HCT116 (cell line): Measurements from ENCODE around the gene GPRC5B. TPM values are rescaled to one million over a fixed set of nuclear protein-coding genes. Genes with fewer than 3 reads are reported as not detected.

Experiments
- ATAC-seq: fragments of 200-7000 bp; cut with Tn5 transposase; 2 replicates; pipeline ENCODE4 v1.9.1; 2020; ENCODE audit warnings: mild to moderate bottlenecking, moderate library complexity
- BruUV-seq: library from RNA; stranded (reverse); fragments of 400-500 nt; replicated peaks from 2 replicates; lab custom pipeline; 2021; lab: Mats Ljungman, UMichigan
- CTCF ChIA-PET: fragments of 300-600 bp; sonication (Branson Sonifier 250); formaldehyde crosslinking; loops from one replicate; lab custom pipeline; 2021; ENCODE audit warnings: antibody characterized with exemption; lab: Charles Lee
- POLR2A ChIA-PET: fragments of 300-600, 350-600 bp; sonication (Branson Sonifier 250); formaldehyde crosslinking; loops from one replicate; lab custom pipeline; 2021; ENCODE audit warnings: antibody characterized with exemption; lab: Charles Lee
- RAD21 ChIA-PET, 2 experiments: fragments of 300-600 bp; sonication (Branson Sonifier 250); formaldehyde crosslinking; loops; one replicate each; lab custom pipeline; 2023; ENCODE audit warnings: low total read pairs in 2 of 2; ENCODE audit not compliant: uncharacterized antibody in 2 of 2, unreplicated experiment in 2 of 2, low non-redundant PET in 1 of 2; lab: Charles Lee
- DNase-seq: peaks from one replicate; pipeline ENCODE4 v3.0.0-alpha.2; 2010; ENCODE audit warnings: low read depth, low spot score
- H2AFZ ChIP-seq: fragments of 200-600 bp; shearing (Covaris generic), sonication (generic); 2 replicates; pipeline ENCODE4 v1.6.1; 2017; ENCODE audit warnings: low read depth, mixed run types, mixed read lengths, antibody characterized with exemption, low read length; ENCODE audit not compliant: poor library complexity, severe bottlenecking
- H3K27ac ChIP-seq: 2 replicates; pipeline ENCODE4 v1.5.1; 2012; ENCODE audit warnings: low read depth, low read length
- H3K27me3 ChIP-seq: fragments of 200-600 bp; sonication (generic); 2 replicates; pipeline ENCODE4 v1.6.1; 2016; ENCODE audit warnings: mixed run types, low read length, mixed read lengths; ENCODE audit not compliant: insufficient read depth
- H3K36me3 ChIP-seq, 2 experiments: fragments of 200-500 bp in 1 of 2; fragments of 200-600 bp in 1 of 2; sonication (Bioruptor generic) in 1 of 2; sonication (generic) in 1 of 2; 2 replicates each; pipeline versions ENCODE4 v1.5.1 to v1.6.1; 2014 to 2016; ENCODE audit warnings: low read length in 2 of 2, inconsistent platforms in 1 of 2, mixed read lengths in 1 of 2, mixed run types in 1 of 2; ENCODE audit not compliant: insufficient read depth in 2 of 2, control insufficient read depth in 1 of 2
- H3K4me1 ChIP-seq, 2 experiments: fragments of 200-600 bp in 1 of 2; sonication (generic) in 1 of 2; 2 replicates each; pipeline versions ENCODE4 v1.5.1 to v1.6.1; 2012 to 2017; ENCODE audit warnings: low read length in 2 of 2, inconsistent platforms in 1 of 2, mild to moderate bottlenecking in 1 of 2, mixed read lengths in 1 of 2, mixed run types in 1 of 2, moderate library complexity in 1 of 2; ENCODE audit not compliant: insufficient read depth in 2 of 2, control insufficient read depth in 1 of 2
- H3K4me2 ChIP-seq: fragments of 200-600 bp; sonication (generic); 2 replicates; pipeline ENCODE4 v1.6.1; 2017; ENCODE audit warnings: mixed run types, low read length, mixed read lengths
- H3K4me3 ChIP-seq, 2 experiments: fragments of 200-600 bp in 1 of 2; sonication (generic) in 1 of 2; replicated peaks in 1 of 2; 2 replicates each; pipeline ENCODE4 v1.5.1; 2011 to 2016; ENCODE audit warnings: low read length in 2 of 2, control low read depth in 1 of 2, low read depth in 1 of 2, mild to moderate bottlenecking in 1 of 2, mixed read lengths in 1 of 2, mixed run types in 1 of 2
- H3K79me2 ChIP-seq: fragments of 200-600 bp; sonication (generic); 2 replicates; pipeline ENCODE4 v1.6.1; 2017; ENCODE audit warnings: mild to moderate bottlenecking, mixed run types, low read length, moderate library complexity, mixed read lengths; ENCODE audit not compliant: insufficient read depth
- H3K9ac ChIP-seq: fragments of 200-600 bp; sonication (generic); 2 replicates; pipeline ENCODE4 v1.6.1; 2016; ENCODE audit warnings: low read length, mixed read lengths
- H3K9me2 ChIP-seq: fragments of 200-600 bp; sonication (generic), shearing (Covaris generic); 2 replicates; pipeline ENCODE4 v1.6.1; 2017; ENCODE audit warnings: mixed run types, mild to moderate bottlenecking, moderate library complexity; ENCODE audit not compliant: insufficient read depth
- H3K9me3 ChIP-seq, 2 experiments: fragments of 200-500 bp in 1 of 2; fragments of 200-600 bp in 1 of 2; sonication (Bioruptor generic) in 1 of 2; sonication (generic) in 1 of 2; 2 replicates each; pipeline ENCODE4 v1.6.1; 2014 to 2017; ENCODE audit warnings: low read length in 2 of 2, mixed read lengths in 2 of 2, inconsistent platforms in 1 of 2, low read depth in 1 of 2, mild to moderate bottlenecking in 1 of 2, mixed run types in 1 of 2, moderate library complexity in 1 of 2; ENCODE audit not compliant: control insufficient read depth in 1 of 2, insufficient read depth in 1 of 2
- H4K20me1 ChIP-seq: fragments of 200-600 bp; sonication (generic), shearing (Covaris generic); 2 replicates; pipeline ENCODE4 v1.6.1; 2017; ENCODE audit warnings: mixed run types, mild to moderate bottlenecking, moderate library complexity; ENCODE audit not compliant: insufficient read depth
- ATF3 ChIP-seq: IDR thresholded peaks from 2 replicates; pipeline ENCODE4 v1.6.1; 2012
- CBX3 ChIP-seq: IDR thresholded peaks from 2 replicates; pipeline ENCODE4 v1.6.1; 2012; ENCODE audit warnings: low read depth
- CEBPB ChIP-seq: IDR thresholded peaks from 2 replicates; pipeline ENCODE4 v1.6.1; 2012; ENCODE audit warnings: low read depth
- CTCF ChIP-seq, 3 experiments: fragments of 200-600 bp in 1 of 3; sonication (generic) in 1 of 3; IDR thresholded peaks in 2 of 3; conservative IDR thresholded peaks in 1 of 3; 2 replicates each; pipeline ENCODE4 v1.5.1; 2012 to 2017; ENCODE audit warnings: low read depth in 2 of 3, low read length in 2 of 3, antibody characterized with exemption in 1 of 3, borderline replicate concordance in 1 of 3, control low read depth in 1 of 3, mild to moderate bottlenecking in 1 of 3, mixed read lengths in 1 of 3, mixed run types in 1 of 3, moderate library complexity in 1 of 3; ENCODE audit not compliant: insufficient read depth in 1 of 3
- ELF1 ChIP-seq: IDR thresholded peaks from 2 replicates; pipeline ENCODE4 v1.6.1; 2012; ENCODE audit warnings: low read depth, borderline replicate concordance
- EZH2 ChIP-seq: fragments of 200-600 bp; sonication (generic); IDR thresholded peaks from 2 replicates; pipeline ENCODE4 v1.6.1; 2017; ENCODE audit warnings: antibody characterized with exemption, mixed run types
- EZH2phosphoT487 ChIP-seq: fragments of 200-600 bp; IDR thresholded peaks from 2 replicates; pipeline ENCODE4 v1.6.1; 2018; ENCODE audit warnings: antibody characterized with exemption, borderline replicate concordance
- JUND ChIP-seq: IDR thresholded peaks from 2 replicates; pipeline ENCODE4 v1.6.1; 2012
- MAX ChIP-seq: IDR thresholded peaks from 2 replicates; pipeline ENCODE4 v1.6.1; 2012
- POLR2A ChIP-seq: IDR thresholded peaks from 2 replicates; pipeline ENCODE4 v1.7.0; 2011; ENCODE audit warnings: borderline replicate concordance; ENCODE audit not compliant: insufficient read depth, insufficient read length; ENCODE audit errors: extremely low read depth
- POLR2AphosphoS5 ChIP-seq: IDR thresholded peaks from 2 replicates; pipeline ENCODE4 v1.6.1; 2011; ENCODE audit warnings: mild to moderate bottlenecking, low read depth, low read length, moderate library complexity
- SIN3A ChIP-seq: IDR thresholded peaks from 2 replicates; pipeline ENCODE4 v1.6.1; 2012; ENCODE audit warnings: low read depth
- TCF7L2 ChIP-seq: IDR thresholded peaks from 2 replicates; pipeline ENCODE4 v1.7.0; 2011; ENCODE audit warnings: borderline replicate concordance, inconsistent platforms; ENCODE audit not compliant: insufficient read depth, insufficient read length; ENCODE audit errors: extremely low read depth
- YY1 ChIP-seq: IDR thresholded peaks from 2 replicates; pipeline ENCODE4 v1.6.1; 2011; ENCODE audit warnings: low read length, low read depth, moderate library complexity, mild to moderate bottlenecking; ENCODE audit not compliant: insufficient replicate concordance; ENCODE audit errors: extremely low read depth
- ZFX ChIP-seq: fragments of 450-650 bp; IDR thresholded peaks from 2 replicates; pipeline ENCODE4 v1.6.1; 2017
- ZNF274 ChIP-seq: fragments of 200-500 bp; sonication (Bioruptor generic); IDR thresholded peaks from 2 replicates; pipeline ENCODE4 v1.6.1; 2014; ENCODE audit warnings: mild to moderate bottlenecking, low read depth, low read length, inconsistent platforms
- intact Hi-C: fragments of 100-400 bp; cut with micrococcal nuclease; formaldehyde crosslinking; loops from 2 replicates; pipeline ENCODE4 v1.10.0; 2022
- total RNA-seq: library from RNA; stranded (reverse); gene quantifications from one replicate; pipeline ENCODE4 v1.2.1, GENCODE V29; 2021; ENCODE audit not compliant: unreplicated experiment
- TF ChIP-seq, protein P1 (sequence below): IDR thresholded peaks from 2 replicates; pipeline ENCODE4 v1.6.1; 2012; ENCODE audit warnings: low read depth

GPRC5B gene
- total RNA-seq, 1 experiment from 2014 or later = 7.2 TPM

DNA sequence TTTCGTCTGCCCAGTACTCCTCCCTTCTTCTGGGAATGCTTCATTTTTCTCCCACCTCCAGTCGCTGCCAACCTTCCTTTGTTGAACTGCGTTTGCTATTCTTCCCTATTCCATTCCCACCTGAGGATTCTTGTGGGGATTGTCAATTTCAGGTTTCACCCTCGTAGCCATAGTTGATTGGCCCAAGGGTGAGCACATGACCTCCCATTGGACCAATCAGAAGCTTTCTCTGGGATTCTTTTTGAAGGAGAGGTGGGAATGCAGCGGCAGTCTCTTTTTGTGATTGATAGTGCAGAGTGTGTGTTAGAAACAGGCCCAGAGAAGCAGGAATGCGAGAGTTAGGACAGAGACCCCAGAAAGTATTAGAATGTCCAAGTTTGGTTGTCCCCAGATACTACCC lies 49.1 kb upstream of the GPRC5B start:
- H3K27me3 ChIP-seq = 0 out of 2 replicates have a peak, but pooled peaks cover 4% of the 10 kb centered on the region
- CTCF ChIA-PET = no interaction called here
- POLR2A ChIA-PET = no interaction called here
- no peaks in the 10 kb centered on the region for H3K9me2 ChIP-seq
- intact Hi-C loops = loop anchor here (1.0 kb wide), 1 partner anchor 23 kb away; no protein-coding TSS in a partner anchor
- H3K79me2 ChIP-seq = no peaks in the 10 kb centered on the region
- no peak overlapping the region for H3K9ac ChIP-seq
- no TSS peak for BruUV-seq
- H3K9me3 ChIP-seq = no peaks in the 10 kb centered on the region
- no peaks in the 10 kb centered on the region for H4K20me1 ChIP-seq
- H3K36me3 ChIP-seq = no peaks in the 10 kb centered on the region
- no peaks in the 10 kb centered on the region for H3K4me1 ChIP-seq
- TF ChIP-seq ZNF274 (no peak), CBX3 (no peak), CTCF (IDR thresholded peaks at IDR 0.05 in 2 of 3, conservative IDR thresholded peaks at IDR 0.05 in 1 of 3; ENCODE audit: borderline replicate concordance in 1 of 3, insufficient read depth in 1 of 3, low read depth in 2 of 3, low read length in 2 of 3) (no peak), SIN3A (no peak), EZH2 (no peak), CEBPB (no peak), POLR2AphosphoS5 (no peak), JUND (no peak), ATF3 (no peak), TCF7L2 (no peak), POLR2A (no peak), ELF1 (no peak), EZH2phosphoT487 (no peak), ZFX (no peak), MAX (no peak), YY1 (no peak)
- TF ChIP-seq, protein P1, sequence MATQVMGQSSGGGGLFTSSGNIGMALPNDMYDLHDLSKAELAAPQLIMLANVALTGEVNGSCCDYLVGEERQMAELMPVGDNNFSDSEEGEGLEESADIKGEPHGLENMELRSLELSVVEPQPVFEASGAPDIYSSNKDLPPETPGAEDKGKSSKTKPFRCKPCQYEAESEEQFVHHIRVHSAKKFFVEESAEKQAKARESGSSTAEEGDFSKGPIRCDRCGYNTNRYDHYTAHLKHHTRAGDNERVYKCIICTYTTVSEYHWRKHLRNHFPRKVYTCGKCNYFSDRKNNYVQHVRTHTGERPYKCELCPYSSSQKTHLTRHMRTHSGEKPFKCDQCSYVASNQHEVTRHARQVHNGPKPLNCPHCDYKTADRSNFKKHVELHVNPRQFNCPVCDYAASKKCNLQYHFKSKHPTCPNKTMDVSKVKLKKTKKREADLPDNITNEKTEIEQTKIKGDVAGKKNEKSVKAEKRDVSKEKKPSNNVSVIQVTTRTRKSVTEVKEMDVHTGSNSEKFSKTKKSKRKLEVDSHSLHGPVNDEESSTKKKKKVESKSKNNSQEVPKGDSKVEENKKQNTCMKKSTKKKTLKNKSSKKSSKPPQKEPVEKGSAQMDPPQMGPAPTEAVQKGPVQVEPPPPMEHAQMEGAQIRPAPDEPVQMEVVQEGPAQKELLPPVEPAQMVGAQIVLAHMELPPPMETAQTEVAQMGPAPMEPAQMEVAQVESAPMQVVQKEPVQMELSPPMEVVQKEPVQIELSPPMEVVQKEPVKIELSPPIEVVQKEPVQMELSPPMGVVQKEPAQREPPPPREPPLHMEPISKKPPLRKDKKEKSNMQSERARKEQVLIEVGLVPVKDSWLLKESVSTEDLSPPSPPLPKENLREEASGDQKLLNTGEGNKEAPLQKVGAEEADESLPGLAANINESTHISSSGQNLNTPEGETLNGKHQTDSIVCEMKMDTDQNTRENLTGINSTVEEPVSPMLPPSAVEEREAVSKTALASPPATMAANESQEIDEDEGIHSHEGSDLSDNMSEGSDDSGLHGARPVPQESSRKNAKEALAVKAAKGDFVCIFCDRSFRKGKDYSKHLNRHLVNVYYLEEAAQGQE = no peak
- no peak for DNase-seq
- H3K4me3 ChIP-seq = no peak overlapping the region
- no peak overlapping the region for H3K4me2 ChIP-seq
- RAD21 ChIA-PET = no interaction called here
- H3K27ac ChIP-seq = no peak overlapping the region
- H2AFZ ChIP-seq = no peak overlapping the region
- no peak for ATAC-seq
